Heart left ventricle (tissue), 16 donors: ENCODE results near the gene CEBPA. TPM values are rescaled to one million over a fixed set of nuclear protein-coding genes. Genes with fewer than 3 reads are reported as not detected.

ENCODE experiments used
- ATAC-seq, 4 donors: fragments of 200-7000 bp; cut with Tn5 transposase; one replicate each; pipeline ENCODE4 v1.9.1; 2020 to 2022; ENCODE audit warnings: moderate library complexity in 4 of 4, mild to moderate bottlenecking in 3 of 4, moderate number of reproducible peaks in 1 of 4
- DNase-seq, 5 donors: peaks; one replicate each; pipeline ENCODE4 v3.0.0-alpha.2; 2020
- H3K27ac ChIP-seq, 12 donors: fragments of 200-600 bp; sonication (generic) in 4 of 12; one replicate each; pipeline versions ENCODE4 v1.5.0 to v1.8.0; 2016 to 2022; ENCODE audit warnings: mild to moderate bottlenecking in 2 of 12
- H3K27me3 ChIP-seq, 9 donors: fragments of 200-600 bp; sonication (generic) in 2 of 9; one replicate each; pipeline versions ENCODE4 v1.5.1 to v1.8.0; 2016 to 2022; ENCODE audit warnings: mild to moderate bottlenecking in 3 of 9
- H3K36me3 ChIP-seq, 9 donors: fragments of 200-600 bp; sonication (generic) in 2 of 9; one replicate each; pipeline versions ENCODE4 v1.5.0 to v1.8.0; 2018 to 2022; ENCODE audit warnings: mild to moderate bottlenecking in 2 of 9
- H3K4me1 ChIP-seq, 12 donors: fragments of 200-600 bp; sonication (generic) in 4 of 12; one replicate each; pipeline versions ENCODE4 v1.5.0 to v1.8.0; 2016 to 2022; ENCODE audit warnings: mild to moderate bottlenecking in 3 of 12
- H3K4me3 ChIP-seq, 12 donors: fragments of 200-600 bp; sonication (generic) in 4 of 12; one replicate each; pipeline versions ENCODE4 v1.5.0 to v1.8.0; 2017 to 2022; ENCODE audit warnings: mild to moderate bottlenecking in 9 of 12, moderate library complexity in 4 of 12
- H3K9me3 ChIP-seq, 12 donors: fragments of 200-600 bp; sonication (generic) in 4 of 12; one replicate each; pipeline versions ENCODE4 v1.5.0 to v1.8.0; 2016 to 2022; ENCODE audit warnings: mild to moderate bottlenecking in 1 of 12
- POLR2A ChIP-seq, 2 donors: fragments of 450-650 bp; IDR thresholded peaks; one replicate each; pipeline ENCODE4 v1.6.1; 2017; ENCODE audit warnings: antibody characterized with exemption in 2 of 2, mild to moderate bottlenecking in 2 of 2, moderate library complexity in 2 of 2
- WGBS, 4 donors: extraction: QIAGEN DNeasy Blood & Tissue Kit in 2 of 4; methylation state at CpG; one replicate each; pipeline versions ENCODE4 v1.1.5 to v1.1.7; 2013 to 2018; 5-methylcytosine and 5-hydroxymethylcytosine counted together
- intact Hi-C, 10 donors: fragments of 100-400 bp; cut with DNase I; formaldehyde crosslinking; loops; one replicate each; pipeline versions ENCODE4 v1.11.1 to v1.14.2; 2022
- long read RNA-seq, 3 donors: library from polyadenylated mRNA; unstranded; transcript quantifications; one replicate each; pipeline ENCODE4 v2.0.0, GENCODE V29; 2020 to 2021
- polyA plus RNA-seq, 2 donors: library from polyadenylated mRNA; stranded (reverse); fragments of 200-250 nt; gene quantifications; one replicate each; pipeline ENCODE4 v1.2.3, GENCODE V29; 2013
- total RNA-seq, 9 donors: library from RNA; depleted of rRNA in 2 of 9; stranded (reverse); fragments of >200 nt in 2 of 9; fragmentation: NEBNext Ultra II Directional in 3 of 9; extraction: Animal tissue kit (Norgen Biotek cat#: 25700) in 3 of 9; gene quantifications; one replicate each; pipeline versions ENCODE4 v1.1.0 to v1.2.4, GENCODE V29; 2016 to 2023
- TF ChIP-seq, protein P1 (sequence below), 12 donors: fragments of 200-600 bp; sonication (generic) in 4 of 12; IDR thresholded peaks; one replicate each; pipeline versions ENCODE4 v1.5.0 to v1.8.0; 2018 to 2022; ENCODE audit warnings: antibody characterized with exemption in 12 of 12, mild to moderate bottlenecking in 5 of 12
- donor health status: ischemic (EF 13 %, LVEDD 7.1; RV severe dilation, severe dysfunction).
- donor health status: healthy with polysubstance abuse.
- donor health status: DM: no; HTN: yes; CAD: no.
- donor health status: DM: no; HTN: no; CAD: no.
- donor health status: ischemic (EF 25% LVEDD 6.9; RV normal size, moderate dysfunction).
- donor health status: ischemic (EF 25% LVEDD 5.7; RV mildly dilated, moderate dysfunction).
- donor health status: healthy.
- donor health status: DM: yes; HTN: yes; CAD: no.
- donor health status: ischemic (EF 35%, LVEDD 5.7; RV mildly dilated, moderate dysfunction).
- donor health status: nonischemic (EF 11% LVEDD 7.7; RV severe dilation, severe dysfunction).
- donor health status: DM: yes; HTN: yes; CAD: no.
- donor health status: PGD.
- donor health status: ischemic (EF 29% LVEDD 5.4; RV normal size, mild dysfunction).
- donor health status: nonischemic (EF 23%, LVEDD 6.1; RV moderate dilation, normal function).

CEBPA gene
- total RNA-seq (10 to 100 TPM in 2 of 9 donors, 1 to 10 TPM in 6, under 1 TPM in 1; 0.69 to 40.1 (median 2.5) TPM), polyA plus RNA-seq (1 to 10 TPM; 1.3 to 3.3 TPM)
- long read RNA-seq, donor 1, transcript CEBPA-201 (1 exons, 2,631 nt) = major isoform, 5 of 5 reads
- long read RNA-seq, donor 1, partial matches to known transcripts = 0 of 5 reads
- long read RNA-seq, donor 1, other reads (novel, unspliced or antisense) = 0 of 5 reads
- long read RNA-seq, donor 2 = 0 reads
- long read RNA-seq, donor 3, transcript CEBPA-201 (1 exons, 2,631 nt) = major isoform, 5 of 5 reads
- long read RNA-seq, donor 3, partial matches to known transcripts = 0 of 5 reads
- long read RNA-seq, donor 3, other reads (novel, unspliced or antisense) = 0 of 5 reads

DNA sequence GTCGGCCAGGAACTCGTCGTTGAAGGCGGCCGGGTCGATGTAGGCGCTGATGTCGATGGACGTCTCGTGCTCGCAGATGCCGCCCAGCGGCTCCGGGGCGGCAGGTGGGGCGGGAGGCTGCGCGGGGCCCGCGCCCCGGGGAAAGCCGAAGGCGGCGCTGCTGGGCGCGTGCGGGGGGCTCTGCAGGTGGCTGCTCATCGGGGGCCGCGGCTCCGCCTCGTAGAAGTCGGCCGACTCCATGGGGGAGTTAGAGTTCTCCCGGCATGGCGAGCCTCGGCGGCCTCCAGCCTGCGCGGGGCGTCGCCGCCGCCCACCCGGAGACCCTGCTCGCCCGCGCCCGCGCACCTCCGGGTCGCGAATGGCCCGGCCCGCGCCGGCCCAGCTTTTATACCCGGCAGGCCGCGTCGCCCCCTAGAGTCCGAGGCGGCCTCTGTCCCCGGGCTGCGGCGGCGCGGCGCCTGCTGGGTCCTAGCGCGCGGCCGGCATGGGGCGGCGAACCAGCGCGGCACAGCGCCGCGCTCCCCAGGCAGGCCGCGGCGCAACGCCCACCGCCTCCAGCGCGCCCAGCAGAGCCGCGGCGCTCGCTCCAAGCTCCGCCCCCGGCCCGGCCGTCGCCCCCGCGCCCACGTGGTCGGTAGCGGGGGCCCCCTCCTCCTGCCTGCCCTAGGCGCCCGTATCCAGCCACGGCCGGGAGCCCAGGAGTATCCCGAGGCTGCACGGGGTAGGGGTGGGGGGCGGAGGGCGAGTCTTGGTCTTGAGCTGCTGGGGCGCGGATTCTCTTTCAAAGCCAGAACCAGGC is at the start of gene CEBPA:
CEBPA (minus strand) TSS at position 360 of the 799 bp plus-strand sequence; CDS start at position 240, 120 bp downstream.
- ATAC-seq (peak; percentile 52 to 94 (median 90)), DNase-seq (peak; percentile 74 to 92 (median 80))
- no peaks in the 10 kb centered on the region for H3K36me3 ChIP-seq
- H3K27ac ChIP-seq = peak within 1 kb of the TSS in 9 of 12 donors; percentile 1 to 88 (median 57)
- peaks cover 0 to 44% (median 18%) of the 10 kb centered on the region in 9 donors for H3K27me3 ChIP-seq
- TF ChIP-seq POLR2A (IDR thresholded peaks at IDR 0.05) = peak in 1 of 2 donors; percentile 91
- TF ChIP-seq, protein P1, sequence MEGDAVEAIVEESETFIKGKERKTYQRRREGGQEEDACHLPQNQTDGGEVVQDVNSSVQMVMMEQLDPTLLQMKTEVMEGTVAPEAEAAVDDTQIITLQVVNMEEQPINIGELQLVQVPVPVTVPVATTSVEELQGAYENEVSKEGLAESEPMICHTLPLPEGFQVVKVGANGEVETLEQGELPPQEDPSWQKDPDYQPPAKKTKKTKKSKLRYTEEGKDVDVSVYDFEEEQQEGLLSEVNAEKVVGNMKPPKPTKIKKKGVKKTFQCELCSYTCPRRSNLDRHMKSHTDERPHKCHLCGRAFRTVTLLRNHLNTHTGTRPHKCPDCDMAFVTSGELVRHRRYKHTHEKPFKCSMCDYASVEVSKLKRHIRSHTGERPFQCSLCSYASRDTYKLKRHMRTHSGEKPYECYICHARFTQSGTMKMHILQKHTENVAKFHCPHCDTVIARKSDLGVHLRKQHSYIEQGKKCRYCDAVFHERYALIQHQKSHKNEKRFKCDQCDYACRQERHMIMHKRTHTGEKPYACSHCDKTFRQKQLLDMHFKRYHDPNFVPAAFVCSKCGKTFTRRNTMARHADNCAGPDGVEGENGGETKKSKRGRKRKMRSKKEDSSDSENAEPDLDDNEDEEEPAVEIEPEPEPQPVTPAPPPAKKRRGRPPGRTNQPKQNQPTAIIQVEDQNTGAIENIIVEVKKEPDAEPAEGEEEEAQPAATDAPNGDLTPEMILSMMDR (IDR thresholded peaks at IDR 0.05) = peak in 8 of 12 donors; percentile 12 to 66 (median 54)
- H3K9me3 ChIP-seq = no peaks in the 10 kb centered on the region
- WGBS, 4 donors = 1% methylated on average over 26 to 111 of the region's 111 CpGs; no CpG with 5 or more reads in 1 of the 4 donors
- intact Hi-C loops = loop anchor here in 8 of 10 donors (5.0 to 10.0 kb wide), 7 partner anchors 65 to 102 kb away; partner anchors contain the start of gene CEBPG (in 2 of the 8)
- peaks cover 0 to 43% (median 15%) of the 10 kb centered on the region in 12 donors for H3K4me1 ChIP-seq
- H3K4me3 ChIP-seq = peak within 1 kb of the TSS; percentile 49 to 93 (median 72)

DNA sequence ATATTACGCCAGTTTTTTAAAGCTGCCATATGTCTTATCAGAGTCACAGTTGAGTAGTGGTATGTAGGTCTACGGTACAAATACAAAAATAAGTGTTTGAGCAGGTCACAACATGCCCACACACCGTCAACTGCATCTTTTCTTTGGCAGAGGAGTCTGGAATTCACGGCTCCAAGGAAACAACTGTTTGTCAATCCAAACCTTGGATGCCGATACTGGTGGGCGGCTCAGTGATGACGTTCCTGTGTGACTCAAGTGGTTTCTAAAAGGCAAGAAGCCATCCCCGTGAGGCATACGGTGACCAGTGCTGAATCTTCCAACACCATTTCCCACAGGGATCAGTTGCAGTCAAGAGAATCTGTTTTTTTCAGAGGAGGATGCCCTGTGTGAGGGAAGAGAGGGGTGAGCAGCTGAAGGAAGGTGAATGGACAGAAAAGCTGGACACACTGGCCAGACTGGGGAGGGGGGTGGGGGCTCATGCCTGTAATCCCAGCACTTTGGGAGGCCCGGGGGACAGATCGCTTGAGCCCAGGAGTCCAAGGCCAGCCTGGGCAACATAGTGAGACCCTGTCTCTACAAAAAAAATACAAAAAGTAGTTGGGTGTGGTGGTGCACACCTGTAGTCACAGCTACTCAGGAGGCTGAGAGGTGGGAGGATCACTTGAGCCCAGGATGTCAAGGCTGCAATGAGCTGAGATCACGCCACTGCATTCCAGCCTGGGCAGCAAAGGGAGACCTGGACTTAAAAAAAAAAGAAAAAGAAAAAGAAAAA is 48.4 kb upstream of the CEBPA start:
- Histone ChIP-seq H3K4me3 (no peak overlapping the region), H3K4me1 (peaks cover 0 to 9% (median 0%) of the 10 kb centered on the region in 12 donors), H3K27ac (no peak overlapping the region), H3K9me3 (peaks cover 0 to 7% (median 0%) of the 10 kb centered on the region in 12 donors), H3K27me3 (peaks cover 0 to 20% (median 3%) of the 10 kb centered on the region in 9 donors), H3K36me3 (no peaks in the 10 kb centered on the region)
- intact Hi-C loops = loop anchor here in 1 of 10 donors (10.0 kb wide), 1 partner anchor 54 kb away; no protein-coding TSS in a partner anchor
- no peak for DNase-seq
- TF ChIP-seq, protein P1 (IDR thresholded peaks at IDR 0.05) = no peak
- TF ChIP-seq POLR2A (IDR thresholded peaks at IDR 0.05) = no peak
- WGBS, 4 donors = 71 to 74% (median 72%) methylated on average over 12 of the region's 12 CpGs
- ATAC-seq = peak in 2 of 4 donors; percentile 20 to 42

DNA sequence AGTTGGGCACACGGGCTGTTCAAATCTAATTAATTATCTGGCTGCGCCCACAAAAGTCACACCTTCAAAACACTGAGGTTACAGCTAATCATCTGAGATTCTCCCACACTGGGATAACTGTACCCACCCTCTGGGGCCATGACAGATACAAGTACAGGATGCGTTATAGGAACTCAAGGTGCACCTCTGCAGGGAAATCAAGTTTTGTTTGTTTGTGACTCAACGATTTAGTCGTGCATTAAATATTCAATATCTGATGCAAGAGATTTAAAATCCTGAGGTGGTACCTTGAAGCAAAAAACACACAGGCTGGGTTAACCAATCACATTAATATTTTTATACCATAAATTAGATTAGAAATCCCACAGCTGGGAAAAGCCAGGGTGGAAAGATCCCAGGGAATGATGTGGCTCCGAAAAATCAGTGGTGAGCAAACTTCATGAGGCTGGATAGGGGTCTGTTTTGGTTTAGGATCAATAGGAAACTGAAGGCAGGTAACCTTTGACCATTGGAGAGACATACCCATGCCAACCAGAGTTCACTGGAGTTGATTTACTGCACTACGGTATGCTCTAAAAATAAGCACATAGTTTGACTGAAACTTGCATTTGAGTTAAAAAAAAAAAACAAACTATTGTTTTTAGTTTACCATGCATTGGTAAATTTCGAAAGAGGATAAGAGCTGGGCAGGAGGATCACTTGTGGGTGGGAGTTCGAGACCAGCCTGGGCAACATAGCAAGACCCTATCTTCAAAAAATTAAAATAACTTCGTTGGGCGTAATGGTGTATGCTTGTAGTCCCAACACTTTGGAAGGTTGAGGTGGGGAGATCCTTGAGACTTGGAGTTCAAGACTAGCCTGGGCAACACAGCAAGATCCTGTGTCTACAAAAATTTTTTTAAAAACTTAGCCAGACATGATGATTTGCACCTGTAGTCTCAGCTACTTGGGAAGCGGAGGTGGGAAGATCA is 47.3 kb upstream of the CEBPA start:
- intact Hi-C loops = loop anchor here in 1 of 10 donors (10.0 kb wide), 1 partner anchor 55 kb away; no protein-coding TSS in a partner anchor
- no peaks in the 10 kb centered on the region for H3K9me3 ChIP-seq
- no peak for DNase-seq
- no peak overlapping the region for H3K27ac ChIP-seq
- 83 to 85% (median 84%) methylated on average over 12 of the region's 12 CpGs for WGBS, 4 donors
- TF ChIP-seq POLR2A (IDR thresholded peaks at IDR 0.05) = no peak
- TF ChIP-seq, protein P1 (IDR thresholded peaks at IDR 0.05) = no peak
- H3K27me3 ChIP-seq = peaks cover 0 to 21% (median 3%) of the 10 kb centered on the region in 9 donors
- H3K4me1 ChIP-seq = peaks cover 0 to 9% (median 0%) of the 10 kb centered on the region in 12 donors
- H3K4me3 ChIP-seq = no peak overlapping the region
- no peaks in the 10 kb centered on the region for H3K36me3 ChIP-seq
- ATAC-seq = no peak
